GM12878 (cell line): ENCODE results near the gene MRPS23. TPM values are rescaled to one million over a fixed set of nuclear protein-coding genes. Genes with fewer than 3 reads are reported as not detected.

Experiments
- CBFB ChIP-seq: IDR thresholded peaks from 2 replicates; pipeline ENCODE4 v1.6.1; 2016; ENCODE audit warnings: antibody characterized with exemption, low read depth
- CREM ChIP-seq: IDR thresholded peaks from 2 replicates; pipeline ENCODE4 v1.6.1; 2014; ENCODE audit warnings: antibody characterized with exemption, low read depth
- ETV6 ChIP-seq, 2 experiments: fragments of 450-650 bp in 1 of 2; IDR thresholded peaks in 1 of 2; conservative IDR thresholded peaks in 1 of 2; 2 replicates each; pipeline ENCODE4 v1.6.1; 2014; ENCODE audit warnings: antibody characterized with exemption in 1 of 2, borderline replicate concordance in 1 of 2, low read depth in 1 of 2, mild to moderate bottlenecking in 1 of 2, moderate library complexity in 1 of 2
- HDAC2 ChIP-seq: fragments of 200-600 bp; sonication (generic); IDR thresholded peaks from 2 replicates; pipeline ENCODE4 v1.6.1; 2017
- JUNB ChIP-seq: IDR thresholded peaks from 2 replicates; pipeline ENCODE4 v1.6.1; 2016; ENCODE audit warnings: antibody characterized with exemption, mild to moderate bottlenecking
- MYB ChIP-seq: fragments of 150-350 bp; IDR thresholded peaks from 2 replicates; pipeline ENCODE4 v1.6.1; 2014; ENCODE audit warnings: mild to moderate bottlenecking, low read depth, low read length, borderline replicate concordance
- SIN3A ChIP-seq: IDR thresholded peaks from 2 replicates; pipeline ENCODE4 v1.6.1; 2012; ENCODE audit warnings: low read depth, low read length, improper control_type of control experiment
- ZNF217 ChIP-seq: fragments of 450-650 bp; IDR thresholded peaks from 2 replicates; pipeline ENCODE4 v1.6.1; 2017; ENCODE audit warnings: antibody characterized with exemption, mild to moderate bottlenecking
- polyA plus RNA-seq, 11 experiments: library from polyadenylated mRNA; depleted of rRNA in 4 of 11; unstranded in 6 of 11; stranded (reverse) in 5 of 11; fragments of >200 nt; fragmentation: Nextera tagmentation in 4 of 11; fragmentation: Illumina TruSeq in 1 of 11; extraction: Ambion mirVana in 4 of 11; extraction: Trizol in 1 of 11; gene quantifications; 1 replicate in 1 of 11; 2 replicates in 10 of 11; pipeline versions ENCODE4 v1.2.1 to v1.2.3, GENCODE V29; 2011 to 2016; ENCODE audit warnings: inconsistent platforms in 2 of 11, missing spikeins in 2 of 11, low read depth in 1 of 11
- total RNA-seq, 4 experiments: library from RNA; depleted of rRNA in 3 of 4; stranded (reverse); fragments of >200 nt in 3 of 4; fragmentation: Illumina TruSeq in 1 of 4; extraction: Trizol in 1 of 4; gene quantifications; 2 replicates each; pipeline versions ENCODE4 v1.2.1 to v1.2.3, GENCODE V29; 2013 to 2021
- TF ChIP-seq, protein P1 (sequence below): fragments of 450-650 bp; IDR thresholded peaks from 2 replicates; pipeline ENCODE4 v1.6.1; 2018; ENCODE audit warnings: borderline replicate concordance, mild to moderate bottlenecking; ENCODE audit not compliant: partially characterized antibody
- TF ChIP-seq, protein P2 (sequence below): fragments of 450-650 bp; IDR thresholded peaks from 2 replicates; pipeline ENCODE4 v1.6.1; 2016; ENCODE audit warnings: mild to moderate bottlenecking, moderate library complexity, borderline replicate concordance

Gene MRPS23
- total and polyA plus RNA-seq, 10 of the 15 experiments (the other 5 are each of a cell fraction or from before 2014, with no cell fraction given): 65.3 to 237 (median 87.9) TPM

DNA sequence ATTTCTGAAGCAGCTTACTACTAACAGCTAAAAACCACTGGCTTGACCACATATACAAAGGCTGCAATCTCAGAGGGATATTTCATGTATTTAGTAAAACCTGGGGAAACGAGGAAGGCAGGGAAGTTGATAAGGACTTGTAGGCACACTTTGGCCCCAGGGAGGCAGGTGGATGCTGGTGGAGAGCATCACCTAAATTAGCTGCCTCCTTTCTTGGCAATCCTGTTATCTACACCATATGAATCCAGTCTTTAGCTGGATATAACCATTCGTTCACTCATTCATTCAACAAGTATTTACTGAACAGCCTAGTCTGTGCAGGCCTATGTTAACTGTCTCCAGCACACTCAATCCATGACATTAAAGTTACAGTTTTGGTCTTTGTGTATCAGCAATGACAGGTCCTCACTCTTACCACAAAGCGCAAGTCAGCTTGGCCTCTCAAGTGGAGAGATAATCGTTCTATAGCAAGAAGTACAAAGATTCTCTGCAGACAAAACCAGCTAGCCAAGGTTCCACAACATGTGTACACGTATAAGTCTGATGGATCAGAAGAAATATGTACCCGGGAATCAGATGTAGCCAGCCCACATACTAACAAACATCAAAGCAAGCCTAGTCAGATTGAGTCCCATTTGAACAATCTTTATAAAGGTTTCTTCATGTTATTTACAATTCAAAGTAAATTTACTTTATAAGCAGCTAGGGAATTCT lies 10.8 kb downstream of the MRPS23 start (continued):
- TF ChIP-seq SIN3A (no peak), CREM (no peak), JUNB (no peak), CBFB (no peak), ETV6 (conservative IDR thresholded peaks at IDR 0.05 in 1 of 2, IDR thresholded peaks at IDR 0.05 in 1 of 2; ENCODE audit: borderline replicate concordance in 1 of 2, low read depth in 1 of 2) (no peak), MYB (no peak), ZNF217 (no peak), HDAC2 (no peak)
- TF ChIP-seq, protein P1, sequence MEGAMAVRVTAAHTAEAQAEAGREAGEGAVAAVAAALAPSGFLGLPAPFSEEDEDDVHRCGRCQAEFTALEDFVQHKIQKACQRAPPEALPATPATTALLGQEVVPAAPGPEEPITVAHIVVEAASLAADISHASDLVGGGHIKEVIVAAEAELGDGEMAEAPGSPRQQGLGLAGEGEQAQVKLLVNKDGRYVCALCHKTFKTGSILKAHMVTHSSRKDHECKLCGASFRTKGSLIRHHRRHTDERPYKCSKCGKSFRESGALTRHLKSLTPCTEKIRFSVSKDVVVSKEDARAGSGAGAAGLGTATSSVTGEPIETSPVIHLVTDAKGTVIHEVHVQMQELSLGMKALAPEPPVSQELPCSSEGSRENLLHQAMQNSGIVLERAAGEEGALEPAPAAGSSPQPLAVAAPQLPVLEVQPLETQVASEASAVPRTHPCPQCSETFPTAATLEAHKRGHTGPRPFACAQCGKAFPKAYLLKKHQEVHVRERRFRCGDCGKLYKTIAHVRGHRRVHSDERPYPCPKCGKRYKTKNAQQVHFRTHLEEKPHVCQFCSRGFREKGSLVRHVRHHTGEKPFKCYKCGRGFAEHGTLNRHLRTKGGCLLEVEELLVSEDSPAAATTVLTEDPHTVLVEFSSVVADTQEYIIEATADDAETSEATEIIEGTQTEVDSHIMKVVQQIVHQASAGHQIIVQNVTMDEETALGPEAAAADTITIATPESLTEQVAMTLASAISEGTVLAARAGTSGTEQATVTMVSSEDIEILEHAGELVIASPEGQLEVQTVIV: no peak
- TF ChIP-seq, protein P2, sequence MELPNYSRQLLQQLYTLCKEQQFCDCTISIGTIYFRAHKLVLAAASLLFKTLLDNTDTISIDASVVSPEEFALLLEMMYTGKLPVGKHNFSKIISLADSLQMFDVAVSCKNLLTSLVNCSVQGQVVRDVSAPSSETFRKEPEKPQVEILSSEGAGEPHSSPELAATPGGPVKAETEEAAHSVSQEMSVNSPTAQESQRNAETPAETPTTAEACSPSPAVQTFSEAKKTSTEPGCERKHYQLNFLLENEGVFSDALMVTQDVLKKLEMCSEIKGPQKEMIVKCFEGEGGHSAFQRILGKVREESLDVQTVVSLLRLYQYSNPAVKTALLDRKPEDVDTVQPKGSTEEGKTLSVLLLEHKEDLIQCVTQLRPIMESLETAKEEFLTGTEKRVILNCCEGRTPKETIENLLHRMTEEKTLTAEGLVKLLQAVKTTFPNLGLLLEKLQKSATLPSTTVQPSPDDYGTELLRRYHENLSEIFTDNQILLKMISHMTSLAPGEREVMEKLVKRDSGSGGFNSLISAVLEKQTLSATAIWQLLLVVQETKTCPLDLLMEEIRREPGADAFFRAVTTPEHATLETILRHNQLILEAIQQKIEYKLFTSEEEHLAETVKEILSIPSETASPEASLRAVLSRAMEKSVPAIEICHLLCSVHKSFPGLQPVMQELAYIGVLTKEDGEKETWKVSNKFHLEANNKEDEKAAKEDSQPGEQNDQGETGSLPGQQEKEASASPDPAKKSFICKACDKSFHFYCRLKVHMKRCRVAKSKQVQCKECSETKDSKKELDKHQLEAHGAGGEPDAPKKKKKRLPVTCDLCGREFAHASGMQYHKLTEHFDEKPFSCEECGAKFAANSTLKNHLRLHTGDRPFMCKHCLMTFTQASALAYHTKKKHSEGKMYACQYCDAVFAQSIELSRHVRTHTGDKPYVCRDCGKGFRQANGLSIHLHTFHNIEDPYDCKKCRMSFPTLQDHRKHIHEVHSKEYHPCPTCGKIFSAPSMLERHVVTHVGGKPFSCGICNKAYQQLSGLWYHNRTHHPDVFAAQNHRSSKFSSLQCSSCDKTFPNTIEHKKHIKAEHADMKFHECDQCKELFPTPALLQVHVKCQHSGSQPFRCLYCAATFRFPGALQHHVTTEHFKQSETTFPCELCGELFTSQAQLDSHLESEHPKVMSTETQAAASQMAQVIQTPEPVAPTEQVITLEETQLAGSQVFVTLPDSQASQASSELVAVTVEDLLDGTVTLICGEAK: no peak
